ENCODE data around the gene MEAF6. TPM values are rescaled to one million over a fixed set of nuclear protein-coding genes. Genes with fewer than 3 reads are reported as not detected.

Gene MEAF6
- total and polyA plus RNA-seq, 4 experiments from 2014 or later, result 97.9 to 221 (median 115) TPM

DNA sequence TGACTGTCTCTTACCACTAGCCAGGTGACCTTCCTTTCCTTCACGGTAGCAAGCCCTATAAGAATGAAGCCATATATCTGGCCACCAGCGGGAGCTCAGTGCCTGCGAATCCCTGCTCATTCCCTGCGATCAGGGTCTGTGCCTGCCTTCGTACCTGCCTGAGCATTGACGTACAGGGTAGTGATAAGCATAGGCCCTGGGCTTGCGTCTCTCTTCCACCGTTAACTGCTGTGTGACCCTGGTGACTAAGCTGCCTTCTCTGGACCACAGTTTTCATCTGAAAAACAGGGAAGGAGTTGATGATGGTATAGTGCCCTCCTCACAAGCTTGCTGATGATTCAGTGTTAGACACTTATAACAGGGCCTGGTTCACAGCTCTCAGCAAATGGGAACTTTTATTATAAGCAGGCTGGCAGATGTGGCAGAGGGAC lies 36.1 kb downstream of the MEAF6 start:
- ChIA-PET CTCF (ENCODE audit: partially characterized antibody) (interaction anchor here (0.7 to 10.6 kb wide), 10 partner anchors 9 to 213 kb away, joined by 3 to 219 read pairs (median 4); partner anchors contain the start of genes CDCA8 and MEAF6), POLR2A (ENCODE audit: partially characterized antibody) (interaction anchor here (0.7 to 10.8 kb wide), 18 partner anchors 8 to 1318 kb away, joined by 3 to 229 read pairs (median 9); partner anchors contain the start of genes C1orf122, CDCA8, MEAF6 and MRPS15)
- Mint-ChIP-seq H3K9me3 (peaks cover 0 to 2% (median 0%) of the 10 kb centered on the region in 8 donors), H3K36me3 (peaks cover 47 to 83% of the 10 kb centered on the region in 2 donors), H3K4me3 (peak overlapping the region; percentile 95 to 99 (median 97)), H3K27ac (peak overlapping the region; percentile 97 to 100 (median 99)), H3K4me1 (peaks cover 18 to 61% (median 36%) of the 10 kb centered on the region in 4 donors), H3K27me3 (no peaks in the 10 kb centered on the region)
- H3K27me3 ChIP-seq (ENCODE audit: insufficient read depth, low read length), result no peaks in the 10 kb centered on the region
- intact Hi-C loops (cut with micrococcal nuclease), result loop anchor here (2.0 to 5.0 kb wide), 4 partner anchors 24 to 1514 kb away; partner anchors contain the start of genes AKIRIN1, C1orf122 and YRDC
- peak overlapping the region; percentile 96 for H3K27ac ChIP-seq (ENCODE audit: low read depth, low read length)
- peaks cover 61% of the 10 kb centered on the region for H3K36me3 ChIP-seq (ENCODE audit: insufficient read depth, low read length)
- peaks cover 44% of the 10 kb centered on the region for H3K4me1 ChIP-seq (ENCODE audit: insufficient read depth, low read length)
- no peaks in the 10 kb centered on the region for H3K9me3 ChIP-seq (ENCODE audit: control insufficient read depth in 1 of 2, low read length in 2 of 2)
- peak in 4 of 5 donors; percentile 45 to 86 (median 53) for DNase-seq
- H3K4me3 ChIP-seq (ENCODE audit: low read length in 2 of 2), result peak overlapping the region; percentile 85 to 96

DNA sequence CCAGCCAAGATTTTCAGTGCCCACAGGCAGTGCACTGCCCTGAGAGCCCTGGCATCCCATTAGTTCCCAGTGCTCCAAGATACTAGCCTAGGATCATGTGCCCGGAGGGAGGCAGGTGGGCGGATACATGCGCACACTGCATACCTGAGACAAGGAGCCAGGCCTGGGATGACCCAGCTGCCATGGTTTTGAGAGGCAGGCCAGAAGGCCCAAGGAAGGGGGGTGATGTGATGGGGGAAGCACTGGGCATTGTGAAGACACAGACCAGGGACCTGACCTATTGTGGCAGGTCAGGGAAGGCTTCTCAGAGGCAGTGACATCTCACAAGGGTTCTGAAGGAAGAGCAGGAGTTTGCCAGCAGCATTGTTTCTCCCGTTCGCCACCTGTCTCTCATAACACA lies 36.6 kb downstream of the MEAF6 start:
- peak overlapping the region; percentile 97 to 100 (median 99) for H3K27ac Mint-ChIP-seq
- Histone ChIP-seq H3K4me1 (ENCODE audit: insufficient read depth, low read length) (peaks cover 49% of the 10 kb centered on the region), H3K27me3 (ENCODE audit: insufficient read depth, low read length) (no peaks in the 10 kb centered on the region), H3K4me3 (ENCODE audit: low read length in 2 of 2) (peak overlapping the region; percentile 85 to 96), H3K27ac (ENCODE audit: low read depth, low read length) (peak overlapping the region; percentile 96), H3K9me3 (ENCODE audit: control insufficient read depth in 1 of 2, low read length in 2 of 2) (no peaks in the 10 kb centered on the region), H3K36me3 (ENCODE audit: insufficient read depth, low read length) (peaks cover 56% of the 10 kb centered on the region)
- H3K9me3 Mint-ChIP-seq, result peaks cover 0 to 3% (median 0%) of the 10 kb centered on the region in 8 donors
- peaks cover 0 to 2% of the 10 kb centered on the region in 2 donors for H3K27me3 Mint-ChIP-seq
- ChIA-PET POLR2A (ENCODE audit: partially characterized antibody) (interaction anchor here (0.9 to 10.8 kb wide), 14 partner anchors 8 to 1317 kb away, joined by 3 to 229 read pairs (median 10); partner anchors contain the start of genes CDCA8, MEAF6, MRPS15 and SNIP1), CTCF (ENCODE audit: partially characterized antibody) (interaction anchor here (1.1 to 10.6 kb wide), 9 partner anchors 9 to 213 kb away, joined by 3 to 219 read pairs (median 5); partner anchors contain the start of genes CDCA8 and MEAF6)
- peaks cover 22 to 66% (median 40%) of the 10 kb centered on the region in 4 donors for H3K4me1 Mint-ChIP-seq
- H3K36me3 Mint-ChIP-seq, result peaks cover 47 to 82% of the 10 kb centered on the region in 2 donors
- intact Hi-C loops (cut with micrococcal nuclease), result loop anchor here (2.0 to 5.0 kb wide), 4 partner anchors 23 to 1514 kb away; partner anchors contain the start of genes AKIRIN1, C1orf122 and YRDC
- no peak for DNase-seq
- peak overlapping the region; percentile 95 to 99 (median 97) for H3K4me3 Mint-ChIP-seq

- H3K4me1 Mint-ChIP-seq, result peaks cover 28 to 72% (median 44%) of the 10 kb centered on the region in 4 donors
- Histone ChIP-seq H3K27me3 (ENCODE audit: insufficient read depth, low read length) (no peaks in the 10 kb centered on the region), H3K9me3 (ENCODE audit: control insufficient read depth in 1 of 2, low read length in 2 of 2) (no peaks in the 10 kb centered on the region), H3K27ac (ENCODE audit: low read depth, low read length) (peak overlapping the region; percentile 96), H3K36me3 (ENCODE audit: insufficient read depth, low read length) (peaks cover 50% of the 10 kb centered on the region), H3K4me1 (ENCODE audit: insufficient read depth, low read length) (peaks cover 55% of the 10 kb centered on the region), H3K4me3 (ENCODE audit: low read length in 2 of 2) (peak overlapping the region; percentile 85 to 96)
- CTCF ChIA-PET (ENCODE audit: partially characterized antibody), result interaction anchor here (1.3 to 10.6 kb wide), 7 partner anchors 10 to 37 kb away, joined by 3 to 219 read pairs (median 5); partner anchors contain the start of gene MEAF6
- peak; percentile 82 to 98 (median 86) for DNase-seq
- H3K9me3 Mint-ChIP-seq, result peaks cover 0 to 3% (median 0%) of the 10 kb centered on the region in 8 donors
- POLR2A ChIA-PET (ENCODE audit: partially characterized antibody), result interaction anchor here (1.1 to 10.8 kb wide), 11 partner anchors 9 to 1549 kb away, joined by 4 to 229 read pairs (median 12); partner anchors contain the start of genes CDCA8, MEAF6, NDUFS5 and SNIP1
- H3K27me3 Mint-ChIP-seq, result peaks cover 0 to 2% of the 10 kb centered on the region in 2 donors
- H3K36me3 Mint-ChIP-seq, result peaks cover 44 to 78% of the 10 kb centered on the region in 2 donors
- intact Hi-C loops (cut with micrococcal nuclease), result loop anchor here (5.0 kb wide), 2 partner anchors 330 to 1515 kb away; partner anchors contain the start of genes AKIRIN1, C1orf122 and YRDC
- peak overlapping the region; percentile 95 to 99 (median 97) for H3K4me3 Mint-ChIP-seq
- H3K27ac Mint-ChIP-seq, result peak overlapping the region; percentile 97 to 100 (median 99)
Observed at GRCh38 chr1:37477198-37477931, 37.2 kb downstream of the MEAF6 start.

DNA sequence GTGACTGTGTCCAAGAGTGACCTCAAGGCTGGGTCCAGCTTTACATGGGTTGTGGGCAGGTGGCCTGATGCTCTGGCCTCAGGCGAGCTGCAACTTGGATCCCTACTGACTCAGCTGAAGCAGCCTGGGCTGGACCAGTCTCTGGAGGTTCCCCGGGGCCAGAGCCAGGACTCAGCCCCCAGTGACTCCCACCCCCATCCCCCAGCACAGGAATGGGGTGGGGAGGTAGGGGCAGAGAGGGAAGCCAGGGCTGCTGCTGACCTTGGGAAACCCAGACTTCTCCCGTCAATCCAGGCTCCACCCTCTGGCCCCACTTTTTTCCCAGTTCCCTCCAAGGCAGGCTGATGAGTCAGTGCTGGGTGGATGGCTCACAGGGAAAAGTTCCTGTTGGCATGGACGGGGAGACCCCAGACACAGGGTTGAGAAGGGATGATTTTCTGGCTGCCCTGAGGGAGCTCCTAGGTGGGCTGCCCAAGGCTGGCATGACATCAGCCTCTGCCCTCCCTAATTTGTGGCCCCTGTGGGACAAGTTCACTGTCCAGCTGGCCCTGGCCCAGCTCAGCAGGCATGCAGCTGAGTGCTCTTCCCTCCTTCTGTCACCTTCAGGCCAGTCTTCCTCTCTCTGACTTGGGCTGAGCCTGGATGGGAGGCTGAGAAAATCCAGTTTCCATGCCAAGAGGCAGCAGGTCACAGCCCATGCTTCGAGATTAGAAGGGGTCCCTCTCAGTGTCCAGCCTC lies 37.9 kb downstream of the MEAF6 start:
- Histone ChIP-seq H3K36me3 (ENCODE audit: insufficient read depth, low read length) (peaks cover 42% of the 10 kb centered on the region), H3K9me3 (ENCODE audit: control insufficient read depth in 1 of 2, low read length in 2 of 2) (no peaks in the 10 kb centered on the region), H3K4me1 (ENCODE audit: insufficient read depth, low read length) (peaks cover 57% of the 10 kb centered on the region), H3K4me3 (ENCODE audit: low read length in 2 of 2) (peak overlapping the region; percentile 85 to 96), H3K27me3 (ENCODE audit: insufficient read depth, low read length) (no peaks in the 10 kb centered on the region), H3K27ac (ENCODE audit: low read depth, low read length) (peak overlapping the region; percentile 96)
- peaks cover 36 to 71% of the 10 kb centered on the region in 2 donors for H3K36me3 Mint-ChIP-seq
- H3K27me3 Mint-ChIP-seq, result peaks cover 0 to 2% of the 10 kb centered on the region in 2 donors
- peaks cover 0 to 3% (median 0%) of the 10 kb centered on the region in 8 donors for H3K9me3 Mint-ChIP-seq
- H3K27ac Mint-ChIP-seq, result peak overlapping the region; percentile 97 to 100 (median 99)
- intact Hi-C loops (cut with micrococcal nuclease), result loop anchor here (5.0 kb wide), 2 partner anchors 331 to 1516 kb away; partner anchors contain the start of genes AKIRIN1, C1orf122 and YRDC
- peak overlapping the region; percentile 95 to 99 (median 97) for H3K4me3 Mint-ChIP-seq
- peak in 1 of 5 donors; percentile 38 for DNase-seq
- H3K4me1 Mint-ChIP-seq, result peaks cover 32 to 74% (median 47%) of the 10 kb centered on the region in 4 donors
- CTCF ChIA-PET (ENCODE audit: partially characterized antibody), result interaction anchor here (1.3 to 10.6 kb wide), 5 partner anchors 11 to 38 kb away, joined by 3 to 219 read pairs (median 13); partner anchors contain the start of gene MEAF6
- POLR2A ChIA-PET (ENCODE audit: partially characterized antibody), result interaction anchor here (1.1 to 10.8 kb wide), 8 partner anchors 10 to 1550 kb away, joined by 4 to 229 read pairs (median 37); partner anchors contain the start of genes CDCA8, MEAF6, NDUFS5 and SNIP1

DNA sequence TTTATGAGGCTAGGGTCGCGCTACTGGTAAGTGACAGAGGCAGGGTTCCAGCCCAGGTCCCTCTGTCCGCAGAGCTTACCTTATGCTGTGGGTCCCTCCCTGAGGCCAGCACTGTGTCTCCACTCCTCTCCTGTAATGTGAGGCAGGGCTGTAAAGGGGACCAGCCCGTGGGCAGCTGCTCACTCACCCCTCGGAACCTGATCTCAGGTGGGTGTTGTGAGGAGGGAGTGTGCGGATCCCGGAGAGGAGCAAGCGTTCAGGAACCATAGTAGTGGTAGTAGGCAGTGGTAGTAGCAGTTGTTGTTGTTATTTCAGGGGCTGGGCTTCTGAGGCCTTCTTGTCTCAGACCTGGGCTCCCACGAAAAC lies 38.5 kb downstream of the MEAF6 start:
- Mint-ChIP-seq H3K9me3 (peaks cover 0 to 2% (median 0%) of the 10 kb centered on the region in 8 donors), H3K27me3 (peaks cover 0 to 2% of the 10 kb centered on the region in 2 donors), H3K36me3 (peaks cover 32 to 66% of the 10 kb centered on the region in 2 donors), H3K27ac (peak overlapping the region; percentile 97 to 100 (median 99)), H3K4me1 (peaks cover 29 to 72% (median 45%) of the 10 kb centered on the region in 4 donors), H3K4me3 (peak overlapping the region; percentile 95 to 99 (median 97))
- ChIA-PET POLR2A (ENCODE audit: partially characterized antibody) (interaction anchor here (0.9 to 10.8 kb wide), 10 partner anchors 9 to 1729 kb away, joined by 3 to 229 read pairs (median 6); partner anchors contain the start of genes MEAF6 and SNIP1), CTCF (ENCODE audit: partially characterized antibody) (interaction anchor here (1.5 to 10.6 kb wide), 5 partner anchors 10 to 39 kb away, joined by 5 to 219 read pairs (median 13); partner anchors contain the start of gene MEAF6)
- H3K27ac ChIP-seq (ENCODE audit: low read depth, low read length), result peak overlapping the region; percentile 96
- peak overlapping the region; percentile 85 to 96 for H3K4me3 ChIP-seq (ENCODE audit: low read length in 2 of 2)
- peaks cover 52% of the 10 kb centered on the region for H3K4me1 ChIP-seq (ENCODE audit: insufficient read depth, low read length)
- intact Hi-C loops (cut with micrococcal nuclease), result loop anchor here (5.0 kb wide), 2 partner anchors 331 to 1516 kb away; partner anchors contain the start of genes AKIRIN1, C1orf122 and YRDC
- H3K36me3 ChIP-seq (ENCODE audit: insufficient read depth, low read length), result peaks cover 37% of the 10 kb centered on the region
- no peaks in the 10 kb centered on the region for H3K27me3 ChIP-seq (ENCODE audit: insufficient read depth, low read length)
- DNase-seq, result peak in 2 of 5 donors; percentile 1 to 27
- H3K9me3 ChIP-seq (ENCODE audit: control insufficient read depth in 1 of 2, low read length in 2 of 2), result no peaks in the 10 kb centered on the region
